Medulla oblongata (tissue), 1 donor: ENCODE measurements around the gene TICAM1.
"Not testable (repeated sequence)": the region's sequence is repeated elsewhere in the genome, so short reads cannot be mapped to it uniquely, and the experiment has no call there.

Source experiments
- DNase-seq: peaks from one replicate; pipeline ENCODE4 v3.0.0-alpha.2; 2015; ENCODE audit errors: extremely low spot score

Gene TICAM1

GRCh38 chr19:4831304-4831978, at the start of gene TICAM1:
TSS of gene TICAM1 (minus strand) at chr19:4831712. CDS start at chr19:4818377, 13,335 bp downstream.
- DNase-seq: peak; percentile 68

GRCh38 chr19:4879041-4879440, 47.5 kb upstream of the TICAM1 start:
- no peak for DNase-seq

- DNase-seq: no peak
Observed at GRCh38 chr19:4878491-4878968, 47.0 kb upstream of the TICAM1 start.

- DNase-seq: peak; percentile 93
Observed at GRCh38 chr19:4877753-4878490, 46.4 kb upstream of the TICAM1 start.

- DNase-seq: no peak
Observed at GRCh38 chr19:4873930-4874329, 42.4 kb upstream of the TICAM1 start.

- no peak for DNase-seq
Observed at GRCh38 chr19:4871711-4872110, 40.2 kb upstream of the TICAM1 start.

- no peak for DNase-seq
Observed at GRCh38 chr19:4870025-4870700, 38.7 kb upstream of the TICAM1 start.

GRCh38 chr19:4868286-4868834, 36.8 kb upstream of the TICAM1 start:
- DNase-seq: no peak

GRCh38 chr19:4867534-4868285, 36.2 kb upstream of the TICAM1 start, which contains the start of gene PLIN3:
TSS of gene PLIN3 (minus strand) at chr19:4867667. CDS start at chr19:4861394, 6,273 bp downstream.
- peak; percentile 94 for DNase-seq

GRCh38 chr19:4866595-4867424, 35.3 kb upstream of the TICAM1 start:
- peak; percentile 53 for DNase-seq

GRCh38 chr19:4861147-4861546, 29.6 kb upstream of the TICAM1 start:
- no peak for DNase-seq

GRCh38 chr19:4859697-4860096, 28.2 kb upstream of the TICAM1 start:
- DNase-seq: no peak

- DNase-seq: peak; percentile 43
Observed at GRCh38 chr19:4856468-4856867, 25.0 kb upstream of the TICAM1 start.

- DNase-seq: not testable (repeated sequence)
Observed at GRCh38 chr19:4853506-4853905, 22.0 kb upstream of the TICAM1 start.

GRCh38 chr19:4852484-4852883, 21.0 kb upstream of the TICAM1 start:
- DNase-seq: no peak

GRCh38 chr19:4851551-4852290, 20.2 kb upstream of the TICAM1 start:
- DNase-seq: peak; percentile 70

- no peak for DNase-seq
Observed at GRCh38 chr19:4849019-4849418, 17.5 kb upstream of the TICAM1 start.

- DNase-seq: no peak
Observed at GRCh38 chr19:4847190-4847973, 15.9 kb upstream of the TICAM1 start.

- not testable (repeated sequence) for DNase-seq
Observed at GRCh38 chr19:4845975-4846374, 14.5 kb upstream of the TICAM1 start.
